ENCODE data around the gene MCM7.

DNA sequence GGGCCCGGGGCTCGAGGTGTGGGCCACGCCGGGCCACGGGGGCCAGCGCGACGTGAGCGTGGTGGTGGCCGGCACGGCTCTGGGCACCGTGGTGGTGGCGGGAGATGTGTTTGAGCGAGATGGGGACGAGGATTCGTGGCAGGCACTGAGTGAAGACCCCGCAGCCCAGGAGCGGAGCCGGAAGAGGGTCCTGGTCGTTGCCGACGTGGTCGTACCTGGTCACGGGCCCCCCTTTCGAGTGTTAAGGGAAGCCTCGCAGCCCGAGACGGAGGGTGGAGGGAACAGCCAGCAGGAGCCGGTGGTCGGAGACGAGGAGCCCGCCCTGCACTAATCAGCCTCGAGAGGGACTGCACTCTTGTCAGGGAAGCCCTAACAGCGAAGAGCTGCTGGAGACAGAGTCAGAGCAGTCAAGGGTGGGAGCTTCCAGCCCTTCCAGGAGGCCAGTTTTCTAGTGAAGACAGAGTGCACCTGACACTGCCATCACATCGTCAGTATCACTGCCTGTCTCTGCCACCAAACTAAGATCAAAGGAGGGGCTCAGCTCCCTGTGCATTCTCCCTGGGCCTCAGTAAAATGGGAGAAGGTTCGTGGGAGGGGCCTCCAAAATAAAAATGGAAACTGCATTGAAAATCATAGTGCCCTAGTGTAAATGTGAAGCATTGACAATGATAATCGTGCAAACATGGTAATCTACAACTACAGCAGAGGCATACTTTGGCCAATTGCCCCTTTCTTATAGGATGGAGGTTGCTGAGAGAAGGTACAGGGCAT lies 26.9 kb upstream of the MCM7 start:
- TF ChIP-seq EZH2 (IDR thresholded peaks at IDR 0.05; ENCODE audit: insufficient read depth, poor library complexity, severe bottlenecking): no peak
- no peak for TF ChIP-seq EZH2phosphoT487 (IDR thresholded peaks at IDR 0.05; ENCODE audit: insufficient read depth, low read depth)

Data from GM23248 (cell line).